Lung (tissue), 12 donors: ENCODE data around the gene CACNG5. TPM values are rescaled to one million over a fixed set of nuclear protein-coding genes. Genes with fewer than 3 reads are reported as not detected.

ENCODE experiments used
- ATAC-seq: fragments of 200-7000 bp; cut with Tn5 transposase; one replicate; pipeline ENCODE4 v1.9.1; 2020; ENCODE audit warnings: moderate number of reproducible peaks; ENCODE audit not compliant: insufficient read depth, low FRiP score
- DNase-seq, 3 donors: peaks; one replicate each; pipeline ENCODE4 v3.0.0-alpha.2; 2013 to 2017
- H3K27ac ChIP-seq, 2 donors: one replicate each; pipeline ENCODE4 v1.5.1; 2013; ENCODE audit warnings: mild to moderate bottlenecking in 2 of 2, moderate library complexity in 2 of 2, control low read depth in 1 of 2, inconsistent platforms in 1 of 2, low read depth in 1 of 2, low read length in 1 of 2
- H3K27me3 ChIP-seq, 3 donors: one replicate each; pipeline ENCODE4 v1.5.1; 2013; ENCODE audit warnings: low read length in 2 of 3; ENCODE audit not compliant: control insufficient read depth in 3 of 3, insufficient read depth in 3 of 3
- H3K36me3 ChIP-seq, 4 donors: one replicate each; pipeline ENCODE4 v1.5.1; 2013; ENCODE audit warnings: low read length in 4 of 4, mild to moderate bottlenecking in 1 of 4, moderate library complexity in 1 of 4; ENCODE audit not compliant: control insufficient read depth in 4 of 4, insufficient read depth in 4 of 4
- H3K4me1 ChIP-seq, 5 donors: one replicate each; pipeline ENCODE4 v1.5.1; 2013; ENCODE audit warnings: low read length in 5 of 5, mild to moderate bottlenecking in 2 of 5, moderate library complexity in 1 of 5; ENCODE audit not compliant: control insufficient read depth in 5 of 5, insufficient read depth in 5 of 5
- H3K4me3 ChIP-seq: one replicate; pipeline ENCODE4 v1.5.1; 2013; ENCODE audit warnings: mild to moderate bottlenecking, control low read depth, moderate library complexity
- H3K9ac ChIP-seq, 2 donors: one replicate each; pipeline ENCODE4 v1.5.1; 2013; ENCODE audit warnings: low read length in 2 of 2, control low read depth in 1 of 2; ENCODE audit not compliant: insufficient read depth in 1 of 2
- H3K9me3 ChIP-seq, 4 donors: one replicate each; pipeline ENCODE4 v1.5.1; 2013; ENCODE audit warnings: low read length in 3 of 4, mild to moderate bottlenecking in 1 of 4, moderate library complexity in 1 of 4; ENCODE audit not compliant: control insufficient read depth in 4 of 4, insufficient read depth in 3 of 4
- WGBS, 2 donors: extraction: QIAGEN DNeasy Blood & Tissue Kit; methylation state at CpG; one replicate each; pipeline ENCODE4 v1.1.7; 2013; 5-methylcytosine and 5-hydroxymethylcytosine counted together
- polyA plus RNA-seq, 2 donors: library from polyadenylated mRNA; stranded (reverse); fragments of 200-250 nt; gene quantifications; one replicate each; pipeline ENCODE4 v1.2.1, GENCODE V29; 2013
- total RNA-seq, 2 donors: library from RNA; depleted of rRNA in 1 of 2; stranded (reverse); fragments of >200 nt in 1 of 2; gene quantifications; one replicate each; pipeline ENCODE4 v1.2.1, GENCODE V29; 2014 to 2021
- TF ChIP-seq, protein P1 (sequence below): IDR thresholded peaks from 2 replicates; pipeline ENCODE4 v1.5.1; 2012; ENCODE audit warnings: mild to moderate bottlenecking; ENCODE audit errors: control extremely low read depth, extremely low read depth
- donor health status: control.
- donor health status: control.
- donor health status: Bipolar disorder and iron deficiency.
- donor health status: healthy.
- donor health status: DM: yes; HTN: yes; CAD: no.

The CACNG5 gene
- total and polyA plus RNA-seq, 4 donors, result not detected

DNA sequence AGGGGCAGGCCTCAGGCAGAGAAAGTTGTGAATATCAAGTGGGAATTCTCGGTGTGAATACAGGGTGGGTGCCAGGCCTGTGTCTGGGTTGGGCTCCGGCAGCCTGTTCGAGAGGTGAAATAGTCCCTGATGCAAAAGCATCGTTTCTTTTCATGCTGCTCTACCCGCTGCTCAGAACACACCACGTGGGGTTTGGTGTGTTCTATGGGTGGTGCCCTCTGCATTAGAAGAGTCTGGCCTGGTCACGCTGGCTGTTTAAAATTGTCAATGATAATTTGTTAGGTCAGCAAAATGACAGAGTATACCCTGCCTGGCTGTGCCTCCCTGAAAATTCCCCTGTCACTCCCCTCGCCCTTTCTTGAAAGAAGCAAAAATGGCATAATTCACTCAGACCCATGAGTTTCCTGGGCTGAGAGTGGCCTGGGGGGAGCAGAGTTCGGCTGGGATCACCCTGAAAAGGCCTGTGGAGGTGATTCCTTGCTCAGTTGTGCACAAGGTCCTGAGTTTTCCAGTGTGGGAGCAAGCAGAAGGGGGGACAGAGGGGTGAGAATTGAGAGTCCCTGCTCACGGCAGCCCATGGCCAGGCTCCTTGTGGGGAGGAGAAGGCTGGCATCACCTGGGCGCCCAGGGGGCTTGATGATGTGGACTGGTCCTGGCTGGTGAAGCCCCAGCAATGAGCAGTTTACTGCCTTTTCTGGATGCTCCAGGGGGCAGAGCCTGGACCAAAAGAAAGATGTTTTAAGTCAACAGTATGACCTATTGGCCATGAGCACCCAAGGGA is 3.2 kb downstream of the CACNG5 start:
- 76 to 78% methylated on average over 11 of the region's 11 CpGs for WGBS, 2 donors
- Histone ChIP-seq H3K4me1 (no peaks in the 10 kb centered on the region), H3K36me3 (no peaks in the 10 kb centered on the region), H3K27ac (no peak overlapping the region), H3K9ac (no peak overlapping the region), H3K4me3 (no peak overlapping the region), H3K9me3 (no peaks in the 10 kb centered on the region), H3K27me3 (peaks cover 9 to 30% (median 29%) of the 10 kb centered on the region in 3 donors)
- ATAC-seq (no peak), DNase-seq (no peak)
- TF ChIP-seq, protein P1, sequence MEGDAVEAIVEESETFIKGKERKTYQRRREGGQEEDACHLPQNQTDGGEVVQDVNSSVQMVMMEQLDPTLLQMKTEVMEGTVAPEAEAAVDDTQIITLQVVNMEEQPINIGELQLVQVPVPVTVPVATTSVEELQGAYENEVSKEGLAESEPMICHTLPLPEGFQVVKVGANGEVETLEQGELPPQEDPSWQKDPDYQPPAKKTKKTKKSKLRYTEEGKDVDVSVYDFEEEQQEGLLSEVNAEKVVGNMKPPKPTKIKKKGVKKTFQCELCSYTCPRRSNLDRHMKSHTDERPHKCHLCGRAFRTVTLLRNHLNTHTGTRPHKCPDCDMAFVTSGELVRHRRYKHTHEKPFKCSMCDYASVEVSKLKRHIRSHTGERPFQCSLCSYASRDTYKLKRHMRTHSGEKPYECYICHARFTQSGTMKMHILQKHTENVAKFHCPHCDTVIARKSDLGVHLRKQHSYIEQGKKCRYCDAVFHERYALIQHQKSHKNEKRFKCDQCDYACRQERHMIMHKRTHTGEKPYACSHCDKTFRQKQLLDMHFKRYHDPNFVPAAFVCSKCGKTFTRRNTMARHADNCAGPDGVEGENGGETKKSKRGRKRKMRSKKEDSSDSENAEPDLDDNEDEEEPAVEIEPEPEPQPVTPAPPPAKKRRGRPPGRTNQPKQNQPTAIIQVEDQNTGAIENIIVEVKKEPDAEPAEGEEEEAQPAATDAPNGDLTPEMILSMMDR, result no peak

DNA sequence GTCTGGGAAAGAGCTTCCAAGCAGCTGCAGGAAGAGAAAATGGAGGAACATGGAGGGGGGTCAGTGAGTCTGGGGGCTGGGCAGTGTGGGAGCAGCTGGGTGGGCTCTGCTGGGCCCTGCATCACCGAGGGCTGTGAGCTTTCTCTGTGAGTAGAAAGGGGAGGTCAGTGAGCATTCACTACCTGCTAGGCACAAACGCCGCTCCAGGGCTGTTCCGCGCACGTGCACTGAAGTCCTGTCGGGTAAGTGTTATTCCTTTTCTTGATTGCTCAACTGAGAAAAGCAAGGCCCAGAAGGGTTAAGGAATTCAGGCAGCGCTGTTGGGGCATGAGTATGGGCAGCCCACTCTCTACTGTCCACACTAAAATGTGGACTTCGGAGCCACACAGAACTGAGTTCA is 4.7 kb downstream of the CACNG5 start:
- TF ChIP-seq, protein P1, result no peak
- no peaks in the 10 kb centered on the region for H3K36me3 ChIP-seq
- no peak overlapping the region for H3K4me3 ChIP-seq
- no peak overlapping the region for H3K27ac ChIP-seq
- 86 to 88% methylated on average over 9 of the region's 9 CpGs for WGBS, 2 donors
- no peak for ATAC-seq
- no peak for DNase-seq
- H3K4me1 ChIP-seq, result no peaks in the 10 kb centered on the region
- no peak overlapping the region for H3K9ac ChIP-seq
- peaks cover 6 to 24% (median 17%) of the 10 kb centered on the region in 3 donors for H3K27me3 ChIP-seq
- H3K9me3 ChIP-seq, result no peaks in the 10 kb centered on the region

DNA sequence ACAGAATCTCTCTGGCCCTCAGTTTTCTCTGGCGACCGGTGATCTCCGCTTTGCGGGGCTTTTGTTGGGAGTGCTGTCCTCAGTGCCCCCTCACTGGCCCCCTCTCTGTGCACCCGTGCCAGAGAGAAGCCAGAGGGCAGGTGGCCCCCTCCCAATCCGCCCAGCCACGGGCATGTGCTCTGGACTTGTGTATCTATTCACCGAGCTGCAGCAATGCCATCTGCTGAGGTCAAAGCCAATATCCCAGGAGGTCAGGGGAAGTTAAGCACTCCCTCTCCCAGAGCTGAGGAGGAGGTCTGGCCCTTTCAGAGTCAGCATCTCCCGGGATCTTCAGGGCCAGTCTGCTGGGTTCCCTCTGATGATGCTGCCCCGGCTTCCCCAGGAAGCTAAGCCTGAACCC is 5.1 kb downstream of the CACNG5 start:
- no peaks in the 10 kb centered on the region for H3K36me3 ChIP-seq
- no peak overlapping the region for H3K4me3 ChIP-seq
- 76 to 80% methylated on average over 10 of the region's 10 CpGs for whole genome bisulfite sequencing, 2 donors
- no peaks in the 10 kb centered on the region for H3K9me3 ChIP-seq
- TF ChIP-seq, protein P1, result no peak
- H3K4me1 ChIP-seq, result no peaks in the 10 kb centered on the region
- no peak for DNase-seq
- peaks cover 3 to 23% (median 16%) of the 10 kb centered on the region in 3 donors for H3K27me3 ChIP-seq
- no peak for ATAC-seq
- no peak overlapping the region for H3K9ac ChIP-seq
- no peak overlapping the region for H3K27ac ChIP-seq
